Mucosa of descending colon (tissue), 3 donors: ENCODE data around the gene SPTY2D1. TPM values are rescaled to one million over a fixed set of nuclear protein-coding genes. Genes with fewer than 3 reads are reported as not detected.
A peak's percentile ranks its signal among the peaks of the same experiment; 100 is the strongest.
"Not testable (repeated sequence)": the region's sequence is repeated elsewhere in the genome, so short reads cannot be mapped to it uniquely, and the experiment has no call there.

Experiments
- ATAC-seq: fragments of 200-7000 bp; cut with Tn5 transposase; one replicate; pipeline ENCODE4 v1.9.1; 2020; ENCODE audit warnings: mild to moderate bottlenecking, moderate library complexity
- DNase-seq, 3 donors: peaks; one replicate each; pipeline ENCODE4 v3.0.0-alpha.2; 2020
- H3K36me3 ChIP-seq: fragments of 200-600 bp; one replicate; pipeline ENCODE4 v1.8.0; 2021; ENCODE audit warnings: low read depth, mild to moderate bottlenecking
- H3K4me1 ChIP-seq: fragments of 200-600 bp; one replicate; pipeline ENCODE4 v1.8.0; 2021; ENCODE audit warnings: low read depth, mild to moderate bottlenecking
- H3K4me3 ChIP-seq: fragments of 200-600 bp; one replicate; pipeline ENCODE4 v1.8.0; 2021; ENCODE audit warnings: mild to moderate bottlenecking
- H3K9me3 ChIP-seq: fragments of 200-600 bp; one replicate; pipeline ENCODE4 v1.8.0; 2021; ENCODE audit warnings: mild to moderate bottlenecking
- CTCF ChIP-seq: fragments of 200-600 bp; IDR thresholded peaks from one replicate; pipeline ENCODE4 v1.8.0; 2022; ENCODE audit warnings: antibody characterized with exemption, mild to moderate bottlenecking
- intact Hi-C, 2 donors: fragments of 100-400 bp; cut with DNase I in 1 of 2; cut with micrococcal nuclease in 1 of 2; formaldehyde crosslinking; loops; one replicate each; pipeline versions ENCODE4 v1.11.0 to v1.11.1; 2022; cut with DNase I, micrococcal nuclease
- long read RNA-seq, 2 donors: library from polyadenylated mRNA; unstranded; transcript quantifications; one replicate each; pipeline ENCODE4 v2.0.0, GENCODE V29; 2019 to 2021
- total RNA-seq, 3 donors: library from RNA; stranded (reverse); fragmentation: NEBNext Ultra II Directional in 2 of 3; extraction: Animal tissue kit (Norgen Biotek cat#: 25700) in 2 of 3; gene quantifications; one replicate each; pipeline versions ENCODE4 v1.2.1 to v1.2.4, GENCODE V29; 2021 to 2023
- donor health status: DM: no; HTN: no; CAD: no; lungs with moderate emphysema.
- donor health status: DM: no; HTN: no; CAD: no.
- donor health status: DM: no; HTN: yes; CAD: no.

SPTY2D1 gene
- 10 to 100 TPM; 18.5 to 20.2 (median 18.6) TPM for total RNA-seq
- long read RNA-seq, donor 1, full-length matches to known transcripts = 6 of 11 reads
- long read RNA-seq, donor 1, partial matches to known transcripts = 1 of 11 reads
- long read RNA-seq, donor 1, other reads (novel, unspliced or antisense) = 4 of 11 reads
- long read RNA-seq, donor 2, full-length matches to known transcripts = 3 of 5 reads
- long read RNA-seq, donor 2, partial matches to known transcripts = 1 of 5 reads
- long read RNA-seq, donor 2, other reads (novel, unspliced or antisense) = 1 of 5 reads

GRCh38 chr11:18634140-18635032 is at the start of gene SPTY2D1:
SPTY2D1 (minus strand) TSS chr11:18634342; CDS start chr11:18634257, 85 bp downstream.
- H3K36me3 ChIP-seq = no peaks in the 10 kb centered on the region
- intact Hi-C loops = no loop called here
- no peaks in the 10 kb centered on the region for H3K9me3 ChIP-seq
- ATAC-seq (peak; percentile 99), DNase-seq (peak; percentile 98 to 100 (median 99))
- no peak for TF ChIP-seq CTCF
- peaks cover 12% of the 10 kb centered on the region for H3K4me1 ChIP-seq
- H3K4me3 ChIP-seq = peak within 1 kb of the TSS; percentile 70

- no peaks in the 10 kb centered on the region for H3K4me1 ChIP-seq
- no peaks in the 10 kb centered on the region for H3K9me3 ChIP-seq
- ATAC-seq = no peak
- no peak overlapping the region for H3K4me3 ChIP-seq
- no peaks in the 10 kb centered on the region for H3K36me3 ChIP-seq
- no peak for DNase-seq
- intact Hi-C loops = no loop called here
- TF ChIP-seq CTCF = no peak
Measured at GRCh38 chr11:18682466-18682865, 48.3 kb upstream of the SPTY2D1 start.

GRCh38 chr11:18681949-18682348 is 47.8 kb upstream of the SPTY2D1 start:
- DNase-seq, H3K9me3 ChIP-seq, H3K36me3 ChIP-seq, intact Hi-C loops, ATAC-seq, H3K4me3 ChIP-seq, H3K4me1 ChIP-seq: not testable (repeated sequence)

GRCh38 chr11:18677560-18677959 is 43.4 kb upstream of the SPTY2D1 start:
- DNase-seq (no peak), ATAC-seq (no peak)
- no peaks in the 10 kb centered on the region for H3K9me3 ChIP-seq
- H3K4me3 ChIP-seq = no peak overlapping the region
- no peaks in the 10 kb centered on the region for H3K36me3 ChIP-seq
- no peaks in the 10 kb centered on the region for H3K4me1 ChIP-seq
- intact Hi-C loops = no loop called here
- TF ChIP-seq CTCF = no peak

GRCh38 chr11:18676803-18677202 is 42.7 kb upstream of the SPTY2D1 start:
- no peaks in the 10 kb centered on the region for H3K36me3 ChIP-seq
- ATAC-seq (no peak), DNase-seq (no peak)
- intact Hi-C loops = no loop called here
- no peaks in the 10 kb centered on the region for H3K9me3 ChIP-seq
- TF ChIP-seq CTCF = no peak
- H3K4me3 ChIP-seq = no peak overlapping the region
- no peaks in the 10 kb centered on the region for H3K4me1 ChIP-seq

GRCh38 chr11:18672209-18672608 is 38.1 kb upstream of the SPTY2D1 start:
- H3K4me3 ChIP-seq, H3K9me3 ChIP-seq, intact Hi-C loops, H3K4me1 ChIP-seq, H3K36me3 ChIP-seq: not testable (repeated sequence)
- DNase-seq (peak in 1 of 3 donors; percentile 20), ATAC-seq (peak; percentile 73)
